Peyer's patch (tissue), 4 donors: ENCODE data around the gene RING1. TPM values are rescaled to one million over a fixed set of nuclear protein-coding genes. Genes with fewer than 3 reads are reported as not detected.
"Not testable (repeated sequence)": the region's sequence is repeated elsewhere in the genome, so short reads cannot be mapped to it uniquely, and the experiment has no call there.

Experiments used
- DNase-seq, 3 donors: peaks; one replicate each; pipeline ENCODE4 v3.0.0-alpha.2; 2017 to 2019
- H3K27ac ChIP-seq, 4 donors: fragments of 200-600 bp; sonication (generic); one replicate each; pipeline ENCODE4 v1.5.1; 2016 to 2019
- H3K27me3 ChIP-seq, 2 donors: fragments of 200-600 bp; sonication (generic); one replicate each; pipeline ENCODE4 v1.5.1; 2019
- H3K36me3 ChIP-seq, 3 donors: fragments of 200-600 bp; sonication (generic); one replicate each; pipeline ENCODE4 v1.5.1; 2016 to 2019
- H3K4me1 ChIP-seq, 4 donors: fragments of 200-600 bp; sonication (generic); one replicate each; pipeline ENCODE4 v1.5.1; 2016 to 2019
- H3K4me3 ChIP-seq, 4 donors: fragments of 200-600 bp; sonication (generic); 1 replicate in 3 of 4; 2 replicates in 1 of 4; pipeline ENCODE4 v1.5.1; 2016 to 2019; ENCODE audit warnings: mild to moderate bottlenecking in 1 of 4
- H3K9me3 ChIP-seq, 4 donors: fragments of 200-600 bp; sonication (generic); one replicate each; pipeline ENCODE4 v1.5.1; 2016 to 2019; ENCODE audit warnings: mild to moderate bottlenecking in 1 of 4
- CTCF ChIP-seq, 6 experiments: fragments of 450-650 bp in 4 of 6; fragments of 200-600 bp in 2 of 6; sonication (generic) in 1 of 6; IDR thresholded peaks; one replicate each; pipeline ENCODE4 v1.5.1; 2017 to 2019; ENCODE audit warnings: antibody characterized with exemption in 6 of 6, mild to moderate bottlenecking in 3 of 6, moderate library complexity in 1 of 6
- POLR2A ChIP-seq, 2 donors: fragments of 450-650 bp; IDR thresholded peaks; one replicate each; pipeline ENCODE4 v1.5.1; 2017; ENCODE audit warnings: antibody characterized with exemption in 2 of 2, mild to moderate bottlenecking in 2 of 2, moderate library complexity in 2 of 2
- total RNA-seq, 4 donors: library from RNA; depleted of rRNA; stranded (reverse); fragments of >200 nt; gene quantifications; one replicate each; pipeline ENCODE4 v1.1.0, GENCODE V29; 2016

Gene RING1
- total RNA-seq, 4 donors from 2014 or later: 18.2 to 38.0 (median 20.7) TPM

DNA sequence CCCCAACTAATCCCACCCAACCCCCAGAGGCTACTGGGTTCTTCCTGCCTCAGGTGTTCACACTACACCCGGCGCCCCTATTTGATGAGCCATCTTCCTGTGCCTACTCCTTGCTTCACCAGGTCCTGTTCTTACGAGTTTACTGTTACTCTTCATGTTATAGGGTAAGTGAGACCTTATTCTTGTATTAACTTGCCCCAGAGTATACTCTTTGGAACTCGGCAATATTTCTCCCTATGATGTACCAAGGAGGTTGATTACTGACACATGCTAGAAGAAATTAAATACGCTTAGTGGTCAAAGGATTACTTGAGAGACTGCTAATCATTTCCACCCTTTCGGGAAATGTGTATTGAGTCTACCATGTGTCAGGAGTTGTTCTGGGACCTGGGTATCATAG is 8.9 kb downstream of the RING1 start:
- no peak overlapping the region for H3K4me3 ChIP-seq
- H3K36me3 ChIP-seq: no peaks in the 10 kb centered on the region
- no peak overlapping the region for H3K27ac ChIP-seq
- H3K27me3 ChIP-seq: no peaks in the 10 kb centered on the region
- H3K4me1 ChIP-seq: peaks cover 0 to 16% (median 7%) of the 10 kb centered on the region in 4 donors
- no peak for DNase-seq
- TF ChIP-seq POLR2A (IDR thresholded peaks at IDR 0.05) (no peak), CTCF (IDR thresholded peaks at IDR 0.05) (no peak)
- H3K9me3 ChIP-seq: no peaks in the 10 kb centered on the region

- TF ChIP-seq POLR2A (IDR thresholded peaks at IDR 0.05) (no peak), CTCF (IDR thresholded peaks at IDR 0.05) (no peak)
- no peaks in the 10 kb centered on the region for H3K27me3 ChIP-seq
Observed at GRCh38 chr6:33217681-33218080, 9.4 kb downstream of the RING1 start.

DNA sequence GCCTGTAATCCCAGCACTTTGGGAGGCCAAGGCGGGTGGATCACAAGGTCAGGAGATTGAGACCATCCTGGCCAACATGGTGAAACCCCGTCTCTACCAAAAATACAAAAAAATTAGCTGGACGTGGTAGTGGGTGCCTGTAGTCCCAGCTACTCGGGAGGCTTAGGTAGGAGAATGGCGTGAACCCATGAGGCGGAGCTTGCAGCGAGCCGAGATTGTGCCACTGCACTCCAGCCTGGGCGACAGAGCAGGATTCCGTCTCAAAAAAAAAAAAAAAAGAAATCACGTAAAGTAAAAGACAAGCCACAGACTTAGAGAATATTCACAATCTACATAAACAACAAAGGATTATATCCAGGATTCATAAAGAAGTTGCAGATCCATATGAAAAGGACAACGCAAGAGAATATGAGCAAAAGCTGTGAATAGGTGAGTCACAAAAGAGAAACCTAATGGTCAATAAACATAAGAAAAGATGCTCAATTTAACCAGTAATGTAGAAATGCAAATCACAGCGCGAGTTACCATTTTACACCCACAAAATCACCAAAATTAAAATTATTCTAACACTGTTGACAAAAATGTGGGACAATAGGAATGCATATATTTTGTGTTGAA is 18.3 kb downstream of the RING1 start:
- not testable (repeated sequence) for DNase-seq, H3K4me1 ChIP-seq, H3K4me3 ChIP-seq, H3K9me3 ChIP-seq, H3K27ac ChIP-seq, H3K27me3 ChIP-seq, H3K36me3 ChIP-seq

More at GRCh38 chr6:33217681-33218080, 9.4 kb downstream of the RING1 start:
- Histone ChIP-seq H3K9me3 (no peaks in the 10 kb centered on the region), H3K36me3 (no peaks in the 10 kb centered on the region), H3K4me1 (peaks cover 0 to 13% (median 7%) of the 10 kb centered on the region in 4 donors), H3K4me3 (no peak overlapping the region), H3K27ac (no peak overlapping the region)
- no peak for DNase-seq

GRCh38 chr6:33235221-33235634 is 26.9 kb downstream of the RING1 start:
- Histone ChIP-seq H3K4me3 (no peak overlapping the region), H3K9me3 (no peaks in the 10 kb centered on the region), H3K36me3 (no peaks in the 10 kb centered on the region), H3K4me1 (no peaks in the 10 kb centered on the region), H3K27ac (no peak overlapping the region), H3K27me3 (no peaks in the 10 kb centered on the region)
- TF ChIP-seq POLR2A (IDR thresholded peaks at IDR 0.05) (no peak), CTCF (IDR thresholded peaks at IDR 0.05) (no peak)
- peak in 1 of 3 donors; percentile 24 for DNase-seq

DNA sequence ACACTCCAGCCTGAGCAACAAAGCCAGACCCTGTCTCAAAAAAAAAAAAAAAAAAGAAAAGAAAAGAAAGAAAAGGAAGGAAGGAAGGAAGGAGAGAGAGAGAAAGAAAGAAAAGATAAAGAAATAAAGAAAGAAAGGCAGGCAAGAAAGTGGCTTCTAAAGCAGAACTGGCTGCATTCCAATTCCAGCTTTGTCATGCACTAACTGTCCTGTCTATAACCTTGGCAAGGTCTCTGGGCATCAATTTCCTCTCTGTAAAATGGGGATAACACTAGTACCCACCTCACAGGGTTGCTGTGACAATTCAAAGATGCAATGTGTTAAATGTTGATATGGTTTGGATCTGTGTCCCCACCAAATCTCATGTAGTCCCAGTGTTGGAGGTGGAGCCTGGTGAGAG is 28.0 kb downstream of the RING1 start:
- Histone ChIP-seq H3K27me3 (no peaks in the 10 kb centered on the region), H3K27ac (no peak overlapping the region), H3K36me3 (no peaks in the 10 kb centered on the region), H3K4me1 (no peaks in the 10 kb centered on the region), H3K9me3 (no peaks in the 10 kb centered on the region), H3K4me3 (no peak overlapping the region)
- no peak for TF ChIP-seq CTCF (IDR thresholded peaks at IDR 0.05)
- TF ChIP-seq POLR2A (IDR thresholded peaks at IDR 0.05): no peak
- peak in 1 of 3 donors; percentile 5 for DNase-seq

- Histone ChIP-seq H3K27ac (no peak overlapping the region), H3K4me1 (no peaks in the 10 kb centered on the region), H3K4me3 (no peak overlapping the region), H3K36me3 (no peaks in the 10 kb centered on the region), H3K27me3 (no peaks in the 10 kb centered on the region), H3K9me3 (no peaks in the 10 kb centered on the region)
- DNase-seq: no peak
- no peak for TF ChIP-seq CTCF (IDR thresholded peaks at IDR 0.05)
Observed at GRCh38 chr6:33236852-33237251, 28.6 kb downstream of the RING1 start.
